ENCODE data around the gene FILIP1. TPM values are rescaled to one million over a fixed set of nuclear protein-coding genes. Genes with fewer than 3 reads are reported as not detected.

The FILIP1 gene
- total RNA-seq, 4 donors from 2014 or later, result 6.0 to 12.3 (median 7.2) TPM

GRCh38 chr6:75250552-75250951 is 243.0 kb downstream of the FILIP1 start:
- H3K27me3 ChIP-seq, result no peaks in the 10 kb centered on the region
- no peaks in the 10 kb centered on the region for H3K4me1 ChIP-seq
- TF ChIP-seq POLR2A (IDR thresholded peaks at IDR 0.05), result no peak
- H3K36me3 ChIP-seq, result peaks cover 0 to 8% (median 3%) of the 10 kb centered on the region in 4 donors
- 64 to 70% methylated on average over 2 of the region's 2 CpGs for WGBS, 2 donors (ENCODE audit: low coverage in 1 of 2)
- no peak overlapping the region for H3K4me3 ChIP-seq
- H3K9me3 ChIP-seq, result no peaks in the 10 kb centered on the region
- DNase-seq, result no peak
- intact Hi-C loops (cut with DNase I; ENCODE audit: low total_unique reads), result no loop called here
- H3K27ac ChIP-seq, result no peak overlapping the region
- in situ Hi-C loops (cut with MboI; ENCODE audit: low pct_ligation_motif_present in 1 of 4, low pct_unique_long_range_greater_than_20kb in 1 of 4, low sequenced_read_pairs in 3 of 4), result no loop called here

GRCh38 chr6:75249837-75250236 is 243.8 kb downstream of the FILIP1 start:
- Histone ChIP-seq H3K36me3 (peaks cover 0 to 1% (median under 1%) of the 10 kb centered on the region in 4 donors), H3K27me3 (no peaks in the 10 kb centered on the region), H3K4me3 (no peak overlapping the region), H3K4me1 (peaks cover 0 to under 1% (median 0%) of the 10 kb centered on the region in 4 donors), H3K9me3 (no peaks in the 10 kb centered on the region), H3K27ac (no peak overlapping the region)
- intact Hi-C loops (cut with DNase I; ENCODE audit: low total_unique reads) (no loop called here), in situ Hi-C loops (cut with MboI; ENCODE audit: low pct_ligation_motif_present in 1 of 4, low pct_unique_long_range_greater_than_20kb in 1 of 4, low sequenced_read_pairs in 3 of 4) (no loop called here)
- TF ChIP-seq POLR2A (IDR thresholded peaks at IDR 0.05) (no peak), CTCF (IDR thresholded peaks at IDR 0.05) (no peak), POLR2AphosphoS5 (IDR thresholded peaks at IDR 0.05) (no peak), EP300 (IDR thresholded peaks at IDR 0.05; ENCODE audit: low read depth) (no peak)
- no peak for DNase-seq

- H3K4me3 ChIP-seq, result no peak overlapping the region
- TF ChIP-seq POLR2A (IDR thresholded peaks at IDR 0.05) (no peak), CTCF (IDR thresholded peaks at IDR 0.05) (no peak), EP300 (IDR thresholded peaks at IDR 0.05; ENCODE audit: low read depth) (no peak), POLR2AphosphoS5 (IDR thresholded peaks at IDR 0.05) (no peak)
- H3K27me3 ChIP-seq, result no peaks in the 10 kb centered on the region
- in situ Hi-C loops (cut with MboI; ENCODE audit: low pct_ligation_motif_present in 1 of 4, low pct_unique_long_range_greater_than_20kb in 1 of 4, low sequenced_read_pairs in 3 of 4), result no loop called here
- intact Hi-C loops (cut with DNase I; ENCODE audit: low total_unique reads), result no loop called here
- DNase-seq, result no peak
- no peak overlapping the region for H3K27ac ChIP-seq
- H3K36me3 ChIP-seq, result no peaks in the 10 kb centered on the region
- WGBS, 2 donors (ENCODE audit: low coverage in 1 of 2), result 29 to 41% methylated on average over 2 of the region's 2 CpGs
- peaks cover 0 to 23% (median 15%) of the 10 kb centered on the region in 4 donors for H3K4me1 ChIP-seq
- no peaks in the 10 kb centered on the region for H3K9me3 ChIP-seq
These were observed 247.2 kb downstream of the FILIP1 start for GRCh38 chr6:75246386-75246785.

GRCh38 chr6:75244063-75244584 is 249.5 kb downstream of the FILIP1 start:
- peak overlapping the region; percentile 89 to 95 (median 92) for H3K27ac ChIP-seq
- WGBS, 2 donors (ENCODE audit: low coverage in 1 of 2), result 10 to 13% methylated on average over 8 to 15 of the region's 15 CpGs
- TF ChIP-seq EP300 (IDR thresholded peaks at IDR 0.05; ENCODE audit: low read depth) (no peak), CTCF (IDR thresholded peaks at IDR 0.05) (no peak)
- in situ Hi-C loops (cut with MboI; ENCODE audit: low pct_ligation_motif_present in 1 of 4, low pct_unique_long_range_greater_than_20kb in 1 of 4, low sequenced_read_pairs in 3 of 4) (no loop called here), intact Hi-C loops (cut with DNase I; ENCODE audit: low total_unique reads) (no loop called here)
- peaks cover 0 to 20% (median 9%) of the 10 kb centered on the region in 4 donors for H3K36me3 ChIP-seq
- peak overlapping the region; percentile 38 to 74 (median 57) for H3K4me3 ChIP-seq
- H3K27me3 ChIP-seq, result no peaks in the 10 kb centered on the region
- H3K9me3 ChIP-seq, result no peaks in the 10 kb centered on the region
- DNase-seq, result no peak
- peaks cover 0 to 33% (median 18%) of the 10 kb centered on the region in 4 donors for H3K4me1 ChIP-seq
